GM12891 (cell line): ENCODE results near the gene RALGDS.

Source experiments
- PAX5 ChIP-seq: IDR thresholded peaks from 2 replicates; pipeline ENCODE4 v1.6.1; 2011; ENCODE audit warnings: low read length, moderate library complexity, mild to moderate bottlenecking; ENCODE audit not compliant: insufficient read depth, severe bottlenecking
- POLR2A ChIP-seq: IDR thresholded peaks from 2 replicates; pipeline ENCODE4 v1.6.1; 2011; ENCODE audit warnings: low read depth, low read length, control low read depth
- POLR2AphosphoS5 ChIP-seq: IDR thresholded peaks from 2 replicates; pipeline ENCODE4 v1.6.1; 2011; ENCODE audit warnings: low read depth, low read length, control low read depth
- SPI1 ChIP-seq: IDR thresholded peaks from 2 replicates; pipeline ENCODE4 v1.6.1; 2011; ENCODE audit warnings: low read depth, low read length, control low read depth

DNA sequence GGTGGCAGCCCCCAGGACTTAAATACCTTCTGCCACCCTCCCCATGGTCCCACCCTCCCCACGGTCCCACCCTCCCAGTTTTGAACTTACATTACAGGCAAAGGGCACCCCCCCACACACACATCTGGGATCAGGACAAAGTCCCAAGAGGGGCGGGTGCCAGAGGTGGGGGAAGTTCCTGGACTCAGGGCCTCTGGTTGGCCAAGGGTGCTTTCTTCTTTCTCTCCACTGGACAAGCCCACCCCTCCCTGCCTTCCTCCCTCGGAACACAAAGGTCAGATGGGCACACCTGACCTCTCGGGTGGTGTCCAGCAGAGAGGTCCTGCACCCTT lies 19.1 kb upstream of the RALGDS start:
- TF ChIP-seq POLR2A (no peak), POLR2AphosphoS5 (no peak), PAX5 (no peak), SPI1 (no peak)
